ENCODE results near the gene EDC3.
"Not testable (repeated sequence)": the region's sequence is repeated elsewhere in the genome, so short reads cannot be mapped to it uniquely, and the experiment has no call there.

Gene EDC3

DNA sequence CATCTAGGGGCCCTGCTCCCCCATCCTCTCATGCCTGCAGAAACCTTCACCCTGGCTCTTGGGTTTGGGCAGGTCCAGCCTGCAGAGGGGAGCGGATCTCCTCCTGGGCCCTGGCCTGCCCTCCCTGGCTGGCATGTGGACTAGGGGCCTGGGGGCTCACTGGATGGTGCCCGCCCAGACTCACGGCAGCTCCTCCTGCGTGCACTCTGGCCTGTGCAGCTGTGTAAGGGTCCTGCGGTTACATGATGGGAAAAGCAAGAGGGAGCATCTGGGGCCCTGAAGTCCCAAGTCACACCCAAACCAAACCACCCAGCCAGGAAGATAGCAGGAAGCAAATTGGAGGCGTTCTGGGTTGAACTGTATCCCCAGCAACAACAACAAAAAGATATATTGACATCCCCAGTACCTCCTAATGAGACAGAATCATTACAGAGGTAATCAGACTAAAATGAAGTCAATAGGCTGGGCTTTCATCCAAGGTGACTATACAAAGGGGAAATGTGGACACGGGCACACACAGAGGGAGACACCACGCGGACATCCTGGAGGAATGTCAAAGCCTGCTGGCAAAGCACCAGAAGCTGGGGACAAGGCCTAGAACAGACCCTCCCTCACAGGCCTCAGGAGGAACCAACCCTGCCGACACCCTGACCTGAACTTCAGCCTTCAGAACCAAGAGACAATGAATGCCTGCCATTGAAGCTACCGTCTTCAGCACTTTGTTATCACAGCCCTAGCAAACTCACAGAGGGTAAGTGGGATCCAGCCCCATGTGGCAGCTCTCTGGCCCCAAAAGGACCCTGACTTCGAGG is 90.6 kb downstream of the EDC3 start:
- DNase-seq: no peak

DNA sequence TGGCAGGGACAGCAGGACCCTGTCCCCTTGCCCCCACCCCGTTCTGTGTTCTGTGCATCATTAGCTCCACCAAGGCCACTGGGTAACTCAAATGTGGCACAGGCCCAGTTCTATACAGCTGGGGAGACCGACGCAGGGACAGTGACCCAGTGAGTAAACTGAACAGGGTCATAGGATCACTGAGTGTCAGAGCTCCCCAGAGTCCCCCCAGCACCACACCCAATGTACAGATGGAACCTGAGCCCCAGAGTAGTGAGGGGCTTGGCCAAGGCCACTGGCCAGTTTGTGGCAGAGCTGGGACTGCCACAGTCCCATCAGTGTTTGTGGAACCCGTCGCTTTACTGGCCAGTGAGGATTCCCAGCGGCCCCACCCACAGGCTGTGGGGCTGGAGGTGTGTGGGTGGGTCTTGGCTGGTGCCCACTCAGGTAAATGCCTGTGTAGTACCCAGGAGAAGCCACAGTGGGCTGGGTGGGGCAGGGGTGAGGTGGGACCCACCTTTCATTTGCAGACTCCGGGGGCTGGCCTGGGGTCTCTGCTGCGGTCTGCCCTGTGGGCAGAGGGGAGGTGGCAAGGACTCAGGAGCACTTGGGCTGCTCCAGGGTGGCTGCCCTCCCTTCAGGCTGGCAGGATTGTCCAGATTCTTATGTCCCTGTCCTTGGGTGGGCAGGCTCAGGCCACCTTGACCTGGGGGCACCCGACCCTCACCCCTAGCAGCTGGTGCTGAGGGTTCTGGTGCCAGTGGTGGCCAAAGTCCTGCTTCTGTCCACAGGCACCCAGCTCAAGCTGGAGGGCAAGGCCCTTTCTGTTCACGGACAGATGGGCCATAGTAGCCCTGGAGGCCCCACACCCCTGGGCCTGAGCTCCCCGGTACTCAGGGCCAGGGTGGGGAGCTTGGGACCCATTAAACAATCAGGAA is 91.8 kb downstream of the EDC3 start:
- no peak for DNase-seq

DNA sequence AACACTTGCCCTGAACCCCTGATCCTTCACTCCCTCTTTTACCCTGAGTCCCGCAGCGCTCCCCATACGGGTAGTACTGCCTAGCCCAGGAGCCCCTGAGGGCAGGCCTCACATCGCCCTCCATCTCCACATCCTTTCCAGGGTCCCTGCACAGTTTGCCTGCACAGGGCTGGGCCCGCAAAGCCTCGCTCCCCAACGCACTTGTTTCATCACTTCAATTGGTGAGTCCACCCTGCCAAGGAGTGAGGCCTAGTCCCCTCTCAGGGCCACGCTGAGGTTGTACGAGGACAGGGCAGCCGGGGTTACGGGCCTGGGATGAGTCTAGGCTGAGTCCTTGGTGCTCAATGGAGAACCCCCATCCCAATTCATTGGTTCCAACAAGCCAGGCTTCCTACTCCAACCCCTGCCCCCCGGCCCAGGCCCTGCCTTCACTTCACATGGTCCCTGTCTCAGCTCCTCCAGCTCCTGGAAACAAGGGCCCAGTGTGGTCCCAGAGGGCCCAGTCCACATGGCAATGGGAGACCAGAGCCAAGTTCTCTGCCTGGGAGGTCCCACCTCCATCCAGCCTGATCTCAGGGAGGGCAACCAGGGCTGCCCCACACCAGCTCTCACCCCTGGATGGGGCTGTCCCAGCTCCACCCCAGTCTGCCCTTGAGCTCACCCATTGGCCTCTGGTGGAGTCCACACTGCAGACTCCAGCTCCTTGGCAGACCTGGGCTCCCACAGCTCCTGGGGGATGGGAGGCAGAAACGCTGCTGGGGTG is 92.6 kb downstream of the EDC3 start:
- DNase-seq: no peak

DNA sequence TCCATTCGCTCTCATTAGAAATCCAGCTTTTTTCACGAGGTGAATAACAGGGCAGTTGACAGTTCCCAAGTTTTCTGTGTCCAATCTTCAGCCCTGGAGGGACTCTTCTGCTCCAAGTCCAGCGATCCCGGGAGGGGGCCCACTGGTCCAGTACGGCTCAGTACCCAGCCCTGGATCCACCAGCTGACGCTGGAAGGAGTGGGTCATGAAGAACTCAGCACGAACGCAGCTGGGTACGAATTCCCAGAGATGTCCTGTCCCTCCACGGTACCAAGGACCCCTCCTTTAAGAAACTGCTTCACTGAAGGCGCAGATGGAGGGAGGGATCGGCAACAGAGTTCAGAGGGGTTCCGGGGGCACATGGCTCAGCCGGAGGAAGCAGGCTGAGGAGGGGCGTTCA is 96.7 kb downstream of the EDC3 start:
- DNase-seq: no peak

GRCh38 chr15:74598126-74598842 is 97.5 kb downstream of the EDC3 start:
- DNase-seq: peak; percentile 91

- not testable (repeated sequence) for DNase-seq
Observed at GRCh38 chr15:74597146-74597705, 98.6 kb downstream of the EDC3 start.

GRCh38 chr15:74596736-74597135 is 99.1 kb downstream of the EDC3 start:
- DNase-seq: not testable (repeated sequence)

DNA sequence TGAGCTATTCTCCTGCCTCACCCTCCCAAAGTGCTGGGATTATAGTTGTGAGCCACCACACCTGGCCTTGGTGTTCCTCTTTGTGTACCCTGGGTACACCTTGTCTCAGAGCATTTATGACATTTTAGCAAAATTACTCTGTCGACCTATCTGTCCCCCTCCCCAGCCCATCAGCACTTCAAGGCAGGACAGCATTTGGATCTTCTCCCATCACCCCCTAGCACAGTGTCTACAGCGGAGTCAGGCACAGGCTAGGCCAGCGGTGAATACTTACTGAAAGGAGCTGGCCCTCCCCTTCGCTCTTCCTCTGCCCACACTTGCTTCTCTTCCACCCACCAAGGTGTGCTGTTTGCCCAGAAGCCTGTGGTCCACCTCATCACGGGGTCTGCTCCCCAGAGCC is 100.6 kb downstream of the EDC3 start:
- DNase-seq: no peak

GRCh38 chr15:74594455-74594854 is 101.4 kb downstream of the EDC3 start:
- DNase-seq: no peak

GRCh38 chr15:74593122-74593521 is 102.7 kb downstream of the EDC3 start:
- DNase-seq: no peak

DNA sequence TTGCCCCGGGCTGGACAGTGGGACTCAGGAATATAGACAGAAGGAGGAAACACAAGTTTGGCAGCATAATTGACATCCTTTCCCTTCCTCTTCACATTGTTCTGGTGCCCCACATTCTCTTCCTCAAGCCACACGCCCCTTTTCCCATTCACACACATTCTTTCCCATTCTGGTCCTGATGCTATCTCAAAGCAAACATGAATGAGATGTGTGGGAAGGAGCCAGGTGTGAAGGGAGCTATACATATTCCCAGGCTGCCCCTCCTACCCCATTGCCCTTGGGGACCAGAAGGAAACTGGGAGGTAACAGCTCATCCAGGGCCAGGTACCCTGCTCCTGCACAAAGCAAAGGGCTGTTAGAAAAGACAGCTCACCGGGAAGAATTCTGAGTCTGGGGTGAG is 103.6 kb downstream of the EDC3 start:
- DNase-seq: no peak

GRCh38 chr15:74589826-74590225 is 106.0 kb downstream of the EDC3 start:
- no peak for DNase-seq

DNA sequence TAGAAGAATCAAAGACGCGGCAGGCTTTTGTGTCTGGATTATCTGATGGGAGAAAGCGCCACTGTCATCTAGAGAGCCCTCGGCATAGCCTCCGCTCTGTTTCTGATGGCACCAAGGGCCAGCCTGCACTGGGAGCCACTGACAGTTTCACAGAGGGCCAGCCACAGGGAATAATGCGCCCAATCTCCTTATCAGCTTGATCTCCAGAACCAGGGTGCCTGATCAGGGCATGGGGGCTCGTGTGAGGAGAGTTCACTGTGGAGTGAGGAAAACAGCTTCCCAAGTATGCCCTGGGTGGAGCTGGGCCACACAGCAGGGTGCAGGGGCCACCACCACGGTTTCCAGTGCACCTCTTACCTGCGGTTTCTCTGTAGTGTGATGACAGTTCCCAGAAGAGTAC is 110.0 kb downstream of the EDC3 start:
- DNase-seq: no peak

GRCh38 chr15:74585191-74585590 is 110.6 kb downstream of the EDC3 start:
- DNase-seq: no peak

DNA sequence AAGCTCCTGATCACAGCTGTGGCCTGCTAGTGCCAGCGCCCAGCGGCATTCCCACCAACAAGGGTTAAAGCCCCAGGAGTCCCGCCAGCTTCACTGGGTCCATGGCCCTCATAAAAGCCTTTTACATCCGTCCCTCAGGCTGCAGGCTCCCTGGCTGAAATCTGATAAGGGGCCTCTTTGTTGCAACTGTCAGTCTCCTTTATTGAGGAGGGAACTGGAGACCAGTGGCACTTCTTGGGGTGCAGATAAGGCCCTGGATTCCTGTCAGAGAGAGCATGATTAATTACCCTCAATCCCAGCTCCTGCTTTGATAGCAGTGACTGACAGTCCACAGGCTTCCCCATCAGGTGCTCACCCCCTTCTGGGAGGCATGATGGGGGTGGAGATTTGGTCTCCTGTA is 111.0 kb downstream of the EDC3 start:
- DNase-seq: no peak

DNA sequence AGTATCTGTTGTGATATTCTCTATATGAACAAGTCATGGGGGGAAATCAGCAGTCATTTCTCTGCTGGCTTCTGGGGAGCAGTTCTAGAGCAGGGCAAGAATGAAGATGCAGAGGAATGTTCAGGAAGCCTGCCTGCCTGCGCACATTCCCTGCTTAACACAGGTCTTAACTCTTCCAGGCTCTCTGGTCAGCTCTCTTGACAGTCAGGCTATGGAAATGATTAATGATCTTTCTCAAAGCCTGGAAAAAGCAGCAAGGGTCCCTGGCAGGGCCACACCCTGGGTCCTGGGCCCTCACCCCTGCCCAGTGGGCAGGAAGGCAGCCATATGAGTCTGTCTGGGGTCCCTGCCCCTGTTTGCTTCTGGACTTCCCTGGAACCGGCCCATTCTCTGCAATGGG is 111.6 kb downstream of the EDC3 start:
- DNase-seq: no peak

All from MV-4-11 (cell line).